ENCODE data around the gene UBE2O.

Gene UBE2O

GRCh38 chr17:76437467-76438402, 15.2 kb downstream of the UBE2O start:
- no peak for DNase-seq

- no peak for DNase-seq
Observed at GRCh38 chr17:76435751-76436150, 17.2 kb downstream of the UBE2O start.

GRCh38 chr17:76434870-76435269, 18.1 kb downstream of the UBE2O start:
- DNase-seq, result no peak

GRCh38 chr17:76433693-76434092, 19.3 kb downstream of the UBE2O start:
- DNase-seq, result no peak

GRCh38 chr17:76432712-76433336, 20.1 kb downstream of the UBE2O start:
- DNase-seq, result no peak

- DNase-seq, result no peak
Observed at GRCh38 chr17:76432004-76432403, 20.9 kb downstream of the UBE2O start.

GRCh38 chr17:76431509-76431908, 21.4 kb downstream of the UBE2O start:
- no peak for DNase-seq

GRCh38 chr17:76428511-76428910, 24.4 kb downstream of the UBE2O start:
- no peak for DNase-seq

GRCh38 chr17:76427501-76428231, 25.3 kb downstream of the UBE2O start:
- DNase-seq, result no peak

- no peak for DNase-seq
Observed at GRCh38 chr17:76426853-76427252, 26.1 kb downstream of the UBE2O start.

- DNase-seq, result no peak
Observed at GRCh38 chr17:76422860-76423259, 30.1 kb downstream of the UBE2O start.

GRCh38 chr17:76422406-76422805, 30.5 kb downstream of the UBE2O start:
- no peak for DNase-seq

GRCh38 chr17:76421044-76421407, 31.9 kb downstream of the UBE2O start:
- no peak for DNase-seq

- no peak for DNase-seq
Observed at GRCh38 chr17:76420356-76421043, 32.5 kb downstream of the UBE2O start.

GRCh38 chr17:76419576-76420260, 33.2 kb downstream of the UBE2O start:
- DNase-seq, result no peak

- DNase-seq, result no peak
Observed at GRCh38 chr17:76417499-76418143, 35.3 kb downstream of the UBE2O start.

- no peak for DNase-seq
Observed at GRCh38 chr17:76416899-76417298, 36.1 kb downstream of the UBE2O start.

GRCh38 chr17:76416457-76416856, 36.5 kb downstream of the UBE2O start:
- DNase-seq, result no peak

- DNase-seq, result no peak
Observed at GRCh38 chr17:76415786-76416185, 37.2 kb downstream of the UBE2O start.

- DNase-seq, result no peak
Observed at GRCh38 chr17:76414334-76415295, 38.3 kb downstream of the UBE2O start.

GRCh38 chr17:76411247-76411646, 41.7 kb downstream of the UBE2O start:
- DNase-seq, result no peak
